MM.1S (cell line): ENCODE data around the gene TADA2B.

Experiments
- EZH2 ChIP-seq: fragments of 300-600 bp; sonication (generic); optimal IDR thresholded peaks from 2 replicates; pipeline ENCODE3; 2017; ENCODE audit warnings: low read depth, mild to moderate bottlenecking, antibody characterized with exemption, low read length, mixed read lengths
- EZH2phosphoT487 ChIP-seq: fragments of 300-600 bp; sonication (generic); IDR thresholded peaks from 2 replicates; pipeline ENCODE4 v1.6.1; 2018; ENCODE audit warnings: antibody characterized with exemption, low read length
- TF ChIP-seq, protein P1 (sequence below): fragments of 300-600 bp; sonication (generic); IDR thresholded peaks from 2 replicates; pipeline ENCODE4 v1.5.1; 2016; ENCODE audit warnings: antibody characterized with exemption, low read length, mixed read lengths

DNA sequence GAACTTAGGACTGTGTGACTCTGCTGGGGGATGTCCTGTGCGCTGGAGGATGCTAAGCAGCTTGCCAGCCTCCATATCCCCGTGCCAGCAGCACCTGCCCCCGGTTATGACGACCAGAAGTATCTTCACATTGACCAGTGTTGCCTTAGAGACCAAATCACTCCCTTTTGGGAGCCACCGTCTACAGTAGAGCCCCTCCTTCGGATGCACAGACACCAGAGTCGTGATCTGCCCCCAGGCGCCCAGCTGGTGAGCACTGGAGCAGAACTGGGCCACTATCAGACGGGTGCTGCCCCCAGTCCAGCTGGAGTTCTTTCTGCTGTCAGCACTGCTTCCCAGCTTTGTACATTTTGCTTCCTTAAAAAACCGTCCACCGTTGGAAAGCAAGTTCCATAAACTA lies 30.0 kb upstream of the TADA2B start:
- TF ChIP-seq EZH2: no peak
- TF ChIP-seq, protein P1, sequence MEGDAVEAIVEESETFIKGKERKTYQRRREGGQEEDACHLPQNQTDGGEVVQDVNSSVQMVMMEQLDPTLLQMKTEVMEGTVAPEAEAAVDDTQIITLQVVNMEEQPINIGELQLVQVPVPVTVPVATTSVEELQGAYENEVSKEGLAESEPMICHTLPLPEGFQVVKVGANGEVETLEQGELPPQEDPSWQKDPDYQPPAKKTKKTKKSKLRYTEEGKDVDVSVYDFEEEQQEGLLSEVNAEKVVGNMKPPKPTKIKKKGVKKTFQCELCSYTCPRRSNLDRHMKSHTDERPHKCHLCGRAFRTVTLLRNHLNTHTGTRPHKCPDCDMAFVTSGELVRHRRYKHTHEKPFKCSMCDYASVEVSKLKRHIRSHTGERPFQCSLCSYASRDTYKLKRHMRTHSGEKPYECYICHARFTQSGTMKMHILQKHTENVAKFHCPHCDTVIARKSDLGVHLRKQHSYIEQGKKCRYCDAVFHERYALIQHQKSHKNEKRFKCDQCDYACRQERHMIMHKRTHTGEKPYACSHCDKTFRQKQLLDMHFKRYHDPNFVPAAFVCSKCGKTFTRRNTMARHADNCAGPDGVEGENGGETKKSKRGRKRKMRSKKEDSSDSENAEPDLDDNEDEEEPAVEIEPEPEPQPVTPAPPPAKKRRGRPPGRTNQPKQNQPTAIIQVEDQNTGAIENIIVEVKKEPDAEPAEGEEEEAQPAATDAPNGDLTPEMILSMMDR: no peak
- TF ChIP-seq EZH2phosphoT487: no peak
